Right atrium auricular region (tissue), 2 donors: Measurements from ENCODE around the gene PSMA1. TPM values are rescaled to one million over a fixed set of nuclear protein-coding genes. Genes with fewer than 3 reads are reported as not detected.

Source experiments
- DNase-seq: peaks from one replicate; pipeline ENCODE4 v3.0.0-alpha.2; 2019; ENCODE audit warnings: low spot score
- H3K27ac ChIP-seq, 2 donors: fragments of 200-600 bp; sonication (generic); 1 replicate in 1 of 2; 2 replicates in 1 of 2; pipeline ENCODE4 v1.5.1; 2016 to 2019
- H3K27me3 ChIP-seq, 2 donors: fragments of 200-600 bp; sonication (generic); one replicate each; pipeline versions ENCODE4 v1.5.1 to v1.6.0; 2017 to 2019
- H3K36me3 ChIP-seq: fragments of 200-600 bp; sonication (generic); one replicate; pipeline ENCODE4 v1.5.1; 2016
- H3K4me1 ChIP-seq, 2 donors: fragments of 200-600 bp; sonication (generic); one replicate each; pipeline versions ENCODE4 v1.5.1 to v1.6.0; 2017 to 2019
- H3K4me3 ChIP-seq, 2 donors: fragments of 200-600 bp; sonication (generic); 1 replicate in 1 of 2; 2 replicates in 1 of 2; pipeline ENCODE4 v1.5.1; 2017 to 2019; ENCODE audit warnings: mild to moderate bottlenecking in 1 of 2, moderate library complexity in 1 of 2
- H3K9me3 ChIP-seq, 2 donors: fragments of 200-600 bp; sonication (generic); one replicate each; pipeline ENCODE4 v1.5.1; 2019
- total RNA-seq, 2 donors: library from RNA; depleted of rRNA; stranded (reverse); fragments of >200 nt; gene quantifications; one replicate each; pipeline ENCODE4 v1.1.0, GENCODE V29; 2016
- TF ChIP-seq, protein P1 (sequence below), 2 donors: fragments of 200-600 bp; sonication (generic); IDR thresholded peaks; one replicate each; pipeline ENCODE4 v1.5.1; 2019; ENCODE audit warnings: antibody characterized with exemption in 2 of 2

PSMA1 gene
- total RNA-seq, 2 donors from 2014 or later: 96.0 to 104 TPM

DNA sequence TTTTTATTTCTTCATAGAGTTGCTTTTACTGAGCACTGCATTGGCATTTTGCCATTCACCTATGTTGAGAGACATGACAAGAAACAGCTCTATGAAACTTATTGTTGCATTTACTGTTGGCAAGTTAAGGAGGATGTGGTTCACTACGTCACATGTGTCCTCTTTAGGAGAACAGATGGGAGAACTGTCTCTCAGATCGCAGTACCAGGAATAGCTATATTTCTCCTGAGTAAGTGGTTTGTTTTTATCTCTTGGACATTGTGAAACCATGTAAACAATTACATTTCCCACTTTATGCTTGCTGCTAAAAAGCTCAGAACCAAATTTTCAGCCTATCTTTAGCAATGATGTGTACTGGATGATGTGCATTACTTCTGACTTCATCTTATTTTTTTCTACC, 34.8 kb upstream of the PSMA1 start:
- peaks cover 0 to 15% of the 10 kb centered on the region in 2 donors for H3K4me1 ChIP-seq
- no peak for DNase-seq
- H3K27me3 ChIP-seq: no peaks in the 10 kb centered on the region
- peak overlapping the region in 1 of 2 donors; percentile 24 for H3K27ac ChIP-seq
- no peak overlapping the region for H3K4me3 ChIP-seq
- H3K36me3 ChIP-seq: no peaks in the 10 kb centered on the region
- TF ChIP-seq, protein P1, sequence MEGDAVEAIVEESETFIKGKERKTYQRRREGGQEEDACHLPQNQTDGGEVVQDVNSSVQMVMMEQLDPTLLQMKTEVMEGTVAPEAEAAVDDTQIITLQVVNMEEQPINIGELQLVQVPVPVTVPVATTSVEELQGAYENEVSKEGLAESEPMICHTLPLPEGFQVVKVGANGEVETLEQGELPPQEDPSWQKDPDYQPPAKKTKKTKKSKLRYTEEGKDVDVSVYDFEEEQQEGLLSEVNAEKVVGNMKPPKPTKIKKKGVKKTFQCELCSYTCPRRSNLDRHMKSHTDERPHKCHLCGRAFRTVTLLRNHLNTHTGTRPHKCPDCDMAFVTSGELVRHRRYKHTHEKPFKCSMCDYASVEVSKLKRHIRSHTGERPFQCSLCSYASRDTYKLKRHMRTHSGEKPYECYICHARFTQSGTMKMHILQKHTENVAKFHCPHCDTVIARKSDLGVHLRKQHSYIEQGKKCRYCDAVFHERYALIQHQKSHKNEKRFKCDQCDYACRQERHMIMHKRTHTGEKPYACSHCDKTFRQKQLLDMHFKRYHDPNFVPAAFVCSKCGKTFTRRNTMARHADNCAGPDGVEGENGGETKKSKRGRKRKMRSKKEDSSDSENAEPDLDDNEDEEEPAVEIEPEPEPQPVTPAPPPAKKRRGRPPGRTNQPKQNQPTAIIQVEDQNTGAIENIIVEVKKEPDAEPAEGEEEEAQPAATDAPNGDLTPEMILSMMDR (IDR thresholded peaks at IDR 0.05): no peak
- no peaks in the 10 kb centered on the region for H3K9me3 ChIP-seq

DNA sequence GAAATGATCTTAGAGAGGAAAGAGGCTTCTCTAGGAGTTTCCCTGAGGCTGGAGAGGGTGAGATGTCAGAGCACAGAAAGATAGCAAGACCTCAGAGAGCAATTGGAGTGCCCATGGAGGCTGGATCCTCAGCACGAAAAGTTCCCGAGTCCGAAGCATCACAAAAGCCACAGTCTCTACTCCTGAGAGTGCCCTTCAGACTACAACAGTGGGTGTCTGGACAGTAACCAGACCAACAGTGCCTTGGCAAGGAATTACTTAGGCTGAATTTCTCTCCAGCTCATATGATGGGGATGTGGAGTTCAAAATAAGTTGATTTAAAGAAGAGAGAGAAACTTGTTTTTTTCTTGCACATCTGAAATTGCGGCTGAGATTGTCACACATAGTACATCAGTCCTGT, 31.9 kb upstream of the PSMA1 start:
- H3K27me3 ChIP-seq: no peaks in the 10 kb centered on the region
- peaks cover 0 to 15% of the 10 kb centered on the region in 2 donors for H3K4me1 ChIP-seq
- no peak overlapping the region for H3K4me3 ChIP-seq
- no peaks in the 10 kb centered on the region for H3K36me3 ChIP-seq
- H3K27ac ChIP-seq: peak overlapping the region; percentile 43 to 63
- H3K9me3 ChIP-seq: no peaks in the 10 kb centered on the region
- TF ChIP-seq, protein P1 (IDR thresholded peaks at IDR 0.05): no peak
- no peak for DNase-seq

DNA sequence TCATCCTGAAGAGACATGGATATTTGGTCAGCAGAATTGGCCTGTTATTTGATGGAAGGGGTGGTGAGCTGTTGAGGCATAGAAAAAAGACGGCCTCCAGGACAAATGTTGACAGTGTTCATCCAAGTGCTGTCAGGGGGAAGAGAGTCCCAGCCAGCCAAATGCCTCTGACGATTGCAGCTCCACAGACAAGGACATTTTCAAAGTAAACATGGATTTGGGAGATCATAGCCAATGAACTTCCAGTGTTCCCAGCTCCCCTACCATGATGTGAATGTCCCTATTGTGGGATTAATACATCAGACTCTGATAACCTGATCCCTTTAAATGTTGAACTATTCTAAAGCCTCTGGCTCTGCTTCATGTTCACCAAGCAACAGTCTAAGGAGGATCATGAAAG, 31.2 kb upstream of the PSMA1 start:
- Histone ChIP-seq H3K9me3 (no peaks in the 10 kb centered on the region), H3K4me1 (peaks cover 0 to 15% of the 10 kb centered on the region in 2 donors), H3K4me3 (no peak overlapping the region), H3K27me3 (no peaks in the 10 kb centered on the region), H3K27ac (peak overlapping the region; percentile 43 to 63), H3K36me3 (no peaks in the 10 kb centered on the region)
- TF ChIP-seq, protein P1 (IDR thresholded peaks at IDR 0.05): no peak
- no peak for DNase-seq

DNA sequence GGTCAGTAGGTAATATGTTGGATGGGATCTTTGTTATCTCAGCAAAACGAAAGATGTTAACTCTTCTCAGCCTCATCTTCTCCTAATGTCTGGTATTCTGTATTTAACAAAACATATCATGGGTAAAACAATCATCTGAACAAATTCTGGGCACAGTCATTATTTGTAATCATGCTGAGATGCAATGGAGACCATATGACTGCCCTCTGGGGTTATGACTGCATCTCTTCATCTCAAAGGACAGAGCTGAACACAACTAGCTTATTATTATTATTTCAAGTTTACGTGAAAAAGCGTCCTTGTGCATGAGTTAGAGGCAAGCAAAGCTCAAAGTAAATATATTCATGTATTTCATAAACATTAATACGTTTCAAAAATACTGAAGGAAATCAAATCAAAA, 29.7 kb upstream of the PSMA1 start:
- H3K9me3 ChIP-seq: no peaks in the 10 kb centered on the region
- TF ChIP-seq, protein P1 (IDR thresholded peaks at IDR 0.05): no peak
- DNase-seq: no peak
- H3K36me3 ChIP-seq: no peaks in the 10 kb centered on the region
- no peak overlapping the region for H3K27ac ChIP-seq
- peaks cover 0 to 15% of the 10 kb centered on the region in 2 donors for H3K4me1 ChIP-seq
- no peaks in the 10 kb centered on the region for H3K27me3 ChIP-seq
- H3K4me3 ChIP-seq: no peak overlapping the region

DNA sequence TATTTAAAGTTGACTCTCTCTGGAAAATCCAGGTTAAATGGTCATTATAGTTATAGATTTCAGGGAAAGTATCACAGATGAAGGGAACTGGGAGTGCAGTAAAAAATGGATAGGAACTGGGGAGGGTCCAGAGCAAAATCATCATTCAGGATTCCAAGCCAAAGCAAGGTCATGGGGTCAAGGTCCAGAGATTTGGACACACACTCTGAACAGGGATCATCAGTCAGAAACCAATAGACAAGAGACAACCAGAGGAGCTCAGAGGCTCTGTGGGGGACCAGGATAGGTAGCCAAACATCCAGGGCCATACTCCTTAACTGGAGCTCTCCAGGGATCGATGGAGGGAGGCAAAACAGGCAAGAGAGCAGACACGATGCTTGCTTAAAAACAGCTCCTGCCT, 27.3 kb upstream of the PSMA1 start:
- no peaks in the 10 kb centered on the region for H3K36me3 ChIP-seq
- TF ChIP-seq, protein P1 (IDR thresholded peaks at IDR 0.05): no peak
- no peaks in the 10 kb centered on the region for H3K27me3 ChIP-seq
- H3K9me3 ChIP-seq: no peaks in the 10 kb centered on the region
- DNase-seq: no peak
- no peak overlapping the region for H3K4me3 ChIP-seq
- peaks cover 0 to 16% of the 10 kb centered on the region in 2 donors for H3K4me1 ChIP-seq
- H3K27ac ChIP-seq: no peak overlapping the region

DNA sequence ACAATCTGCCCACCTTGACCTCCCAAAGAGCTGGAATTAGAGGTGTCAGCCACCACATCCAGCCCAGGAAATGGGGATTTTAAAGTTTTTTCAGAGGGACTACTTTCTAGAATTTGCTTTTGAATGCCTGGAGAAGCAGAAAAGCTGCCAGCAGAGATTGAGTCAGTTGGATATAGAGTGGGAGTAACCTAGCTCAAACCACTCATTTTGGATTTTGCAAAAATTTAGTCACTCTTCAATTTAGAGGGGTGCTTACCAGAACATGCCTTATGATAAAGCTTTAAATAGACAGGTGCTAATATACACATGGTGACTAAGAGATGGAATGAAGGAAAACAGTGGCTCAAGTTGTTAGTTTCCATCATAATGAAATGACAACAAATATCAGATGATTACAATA, 26.5 kb upstream of the PSMA1 start:
- no peak overlapping the region for H3K27ac ChIP-seq
- H3K36me3 ChIP-seq: no peaks in the 10 kb centered on the region
- no peaks in the 10 kb centered on the region for H3K9me3 ChIP-seq
- no peaks in the 10 kb centered on the region for H3K27me3 ChIP-seq
- TF ChIP-seq, protein P1 (IDR thresholded peaks at IDR 0.05): no peak
- DNase-seq: no peak
- H3K4me1 ChIP-seq: peaks cover 0 to 16% of the 10 kb centered on the region in 2 donors
- no peak overlapping the region for H3K4me3 ChIP-seq
